Pons (tissue), 1 donor: ENCODE measurements around the gene LAMP1.
"Not testable (repeated sequence)": the region's sequence is repeated elsewhere in the genome, so short reads cannot be mapped to it uniquely, and the experiment has no call there.

Experiments used
- DNase-seq: peaks from one replicate; pipeline ENCODE4 v3.0.0-alpha.2; 2016; ENCODE audit warnings: low spot score

LAMP1 gene

GRCh38 chr13:113327766-113328471, 30.9 kb downstream of the LAMP1 start:
- no peak for DNase-seq

- no peak for DNase-seq
These were observed 31.8 kb downstream of the LAMP1 start for GRCh38 chr13:113328851-113329250.

DNA sequence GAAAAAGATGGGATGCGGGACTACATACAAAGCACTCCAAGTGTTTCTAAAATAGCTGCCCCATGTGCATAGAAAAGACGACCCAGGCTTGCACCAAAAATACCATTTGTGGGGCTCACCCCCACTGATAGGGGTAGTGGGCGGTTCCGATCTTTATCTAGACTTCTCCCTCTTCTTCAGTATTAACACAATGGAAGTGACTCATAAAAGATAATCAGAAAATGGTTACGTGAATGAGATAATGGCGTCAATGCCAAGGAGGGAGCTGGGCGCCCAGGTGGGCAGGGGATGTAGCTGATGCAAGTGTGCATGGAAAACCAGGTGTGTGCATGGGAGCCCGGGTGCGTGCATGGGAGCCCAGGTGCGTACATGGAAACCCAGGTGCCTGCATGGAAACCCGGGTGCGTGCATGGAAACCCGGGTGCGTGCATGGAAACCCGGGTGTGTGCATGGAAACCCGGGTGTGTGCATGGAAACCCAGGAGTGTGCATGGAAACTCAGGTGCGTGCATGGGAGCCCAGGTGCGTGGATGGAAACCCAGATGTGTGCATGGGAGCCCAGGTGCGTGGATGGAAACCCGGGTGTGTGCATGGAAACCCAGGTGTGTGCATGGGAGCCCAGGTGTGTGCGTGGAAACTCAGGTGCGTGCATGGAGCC, 32.7 kb downstream of the LAMP1 start:
- DNase-seq, result no peak

DNA sequence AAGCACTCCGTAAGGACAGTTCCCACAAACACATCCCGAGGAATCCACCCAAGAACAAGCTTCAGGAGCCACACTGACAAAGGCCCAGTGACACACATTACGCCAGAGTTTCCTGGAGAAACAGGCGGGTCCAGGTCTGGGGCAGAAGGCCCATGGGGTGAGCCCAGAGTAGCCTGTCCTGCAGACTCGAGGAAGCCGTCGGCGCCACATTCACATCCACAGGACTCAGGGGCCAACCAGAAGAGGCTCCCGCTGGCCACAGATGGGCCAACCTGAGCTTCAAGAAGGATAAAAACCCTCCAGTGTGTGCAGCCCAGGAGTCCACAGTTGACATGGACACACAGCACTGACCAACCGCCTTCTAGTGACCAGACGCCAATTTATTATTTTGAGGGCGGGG, 35.6 kb downstream of the LAMP1 start:
- no peak for DNase-seq

DNA sequence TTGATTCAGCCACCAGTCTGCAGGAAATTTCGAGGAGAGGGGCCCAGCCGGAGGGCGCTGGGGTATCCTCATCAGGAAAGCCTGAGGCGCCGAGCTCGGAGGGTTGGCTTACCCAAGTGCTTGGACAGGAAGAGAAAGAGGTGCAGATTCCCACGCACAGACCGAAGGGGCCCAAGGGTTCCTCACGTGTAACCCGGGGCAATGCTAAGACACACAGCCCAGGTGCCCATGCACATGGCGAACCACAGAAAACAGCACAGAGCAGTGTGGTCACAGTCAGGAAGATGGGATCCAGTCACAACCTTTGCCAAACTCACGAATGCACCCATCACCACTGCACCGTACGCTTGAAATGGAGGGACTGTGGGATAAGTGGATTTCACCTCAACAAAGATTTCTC, 36.0 kb downstream of the LAMP1 start:
- no peak for DNase-seq

DNA sequence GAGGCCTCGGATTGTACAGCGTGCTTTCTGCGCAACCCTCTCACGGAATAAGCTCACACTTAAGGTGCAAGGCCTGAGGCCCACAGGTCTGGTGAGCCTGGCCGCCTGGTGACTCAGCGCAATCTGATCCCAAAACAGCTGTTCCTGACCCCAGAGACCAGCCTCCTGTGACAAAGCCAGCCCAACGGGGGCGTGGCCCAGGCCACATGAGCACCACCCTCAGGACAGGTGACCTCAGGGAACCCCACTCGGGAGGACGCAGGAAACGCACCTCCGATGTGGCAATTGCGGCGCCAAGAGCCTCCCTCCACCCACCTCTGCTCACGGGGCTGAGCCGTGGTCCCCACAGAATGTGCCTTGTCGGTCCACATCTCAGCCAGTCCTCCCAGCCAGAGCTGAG, 40.5 kb downstream of the LAMP1 start:
- DNase-seq, result no peak

DNA sequence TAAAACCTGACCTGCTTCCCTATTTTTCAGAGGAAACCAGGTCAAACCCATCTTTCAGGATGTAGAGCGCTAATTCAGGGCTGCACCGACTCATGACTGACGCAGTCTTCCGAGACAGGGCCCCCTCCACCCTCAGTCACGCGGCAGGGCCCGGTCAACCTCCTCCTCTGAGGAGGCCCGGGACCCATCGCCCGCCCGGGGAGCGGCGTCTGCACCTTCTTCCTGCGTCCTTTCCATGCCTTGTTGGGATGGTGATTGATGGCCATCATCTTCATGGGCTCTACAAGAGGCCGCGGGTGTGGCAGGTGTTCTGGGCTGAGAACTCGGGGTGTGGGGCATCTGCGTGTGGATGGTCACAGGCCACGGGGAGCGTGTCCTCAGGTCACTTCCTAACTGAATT, 40.9 kb downstream of the LAMP1 start:
- no peak for DNase-seq

GRCh38 chr13:113338451-113338850, 41.4 kb downstream of the LAMP1 start:
- no peak for DNase-seq

GRCh38 chr13:113342820-113343691, 46.0 kb downstream of the LAMP1 start:
- DNase-seq, result no peak

- no peak for DNase-seq
These were observed 46.6 kb downstream of the LAMP1 start for GRCh38 chr13:113343692-113343968.

DNA sequence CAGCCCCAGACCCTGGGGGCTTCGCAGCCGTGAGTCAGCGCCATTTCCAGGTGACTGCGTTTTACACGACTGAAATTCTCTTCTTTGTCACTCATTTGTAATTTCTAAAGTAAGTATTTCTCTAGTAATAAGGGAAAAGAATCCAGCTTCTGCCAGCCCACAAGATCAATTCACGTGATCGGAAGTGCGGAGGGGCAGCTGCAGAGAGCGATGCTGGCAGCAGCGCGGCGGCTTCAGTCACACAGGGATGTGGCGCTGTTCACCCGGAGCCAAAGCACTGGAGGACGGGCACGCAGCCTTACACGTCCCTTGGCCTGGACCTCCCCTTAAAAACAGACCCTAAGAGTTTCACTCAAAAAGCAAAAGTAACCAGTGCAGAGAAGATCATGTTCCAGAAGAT, 48.4 kb downstream of the LAMP1 start:
- DNase-seq, result no peak

DNA sequence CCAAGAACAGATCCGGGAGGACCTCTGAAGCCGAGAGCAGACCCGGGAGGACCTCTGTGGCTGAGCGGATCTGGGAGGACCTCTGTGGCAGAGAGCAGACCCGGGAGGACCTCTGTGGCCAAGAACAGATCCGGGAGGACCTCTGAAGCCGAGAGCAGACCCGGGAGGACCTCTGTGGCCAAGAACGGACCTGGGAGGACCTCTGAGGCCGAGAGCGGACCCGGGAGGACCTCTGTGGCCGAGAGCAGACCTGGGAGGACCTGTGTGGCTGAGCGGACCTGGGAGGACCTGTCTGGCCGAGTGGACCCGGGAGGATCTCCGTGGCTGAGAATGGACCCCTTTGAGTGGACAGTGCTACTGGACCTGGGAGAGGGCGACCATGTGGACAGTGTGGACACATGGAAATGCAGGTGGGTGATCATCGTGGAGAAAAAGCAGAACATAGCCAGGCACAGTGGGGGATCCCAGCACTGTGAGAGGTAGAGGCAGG, 50.7 kb downstream of the LAMP1 start:
- DNase-seq, result not testable (repeated sequence)

DNA sequence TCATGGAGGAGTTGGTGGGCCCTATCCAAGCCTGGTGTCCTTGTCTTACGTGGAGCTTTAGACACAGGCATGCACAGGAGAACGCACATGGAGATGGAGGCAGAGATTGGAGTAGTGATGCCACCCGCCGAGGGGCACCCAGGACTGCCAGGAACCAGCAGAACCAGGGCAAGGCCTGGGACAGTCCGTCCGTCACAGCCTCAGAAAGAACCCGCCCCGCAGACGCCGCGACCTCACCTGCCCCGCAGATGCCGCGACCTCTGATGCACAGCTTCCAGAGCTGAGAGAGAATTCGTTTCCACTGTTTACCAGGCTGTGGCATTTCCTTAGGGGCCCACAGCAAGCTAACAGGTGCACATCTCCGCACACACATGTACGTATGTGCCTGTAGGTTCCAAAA, 51.6 kb downstream of the LAMP1 start:
- DNase-seq, result no peak

DNA sequence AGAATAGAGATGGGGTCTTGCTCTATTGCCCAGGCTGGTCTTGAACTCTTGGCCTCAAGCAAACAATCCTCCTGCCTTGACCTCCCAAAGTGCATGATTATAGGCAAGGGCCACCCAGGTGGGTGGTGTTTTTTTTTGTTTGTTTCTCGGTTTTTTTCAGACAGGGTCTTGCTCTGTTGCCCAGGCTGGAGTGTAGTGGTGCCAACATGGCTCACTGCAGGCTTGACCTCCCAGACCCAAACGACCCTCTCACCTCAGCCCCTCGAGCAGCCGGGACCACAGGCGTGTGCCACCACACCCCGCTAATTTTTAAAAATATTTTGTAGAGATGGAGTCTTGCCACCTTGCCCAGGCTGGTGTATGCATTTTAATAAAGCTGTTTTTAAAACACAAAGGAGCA, 52.0 kb downstream of the LAMP1 start:
- no peak for DNase-seq

DNA sequence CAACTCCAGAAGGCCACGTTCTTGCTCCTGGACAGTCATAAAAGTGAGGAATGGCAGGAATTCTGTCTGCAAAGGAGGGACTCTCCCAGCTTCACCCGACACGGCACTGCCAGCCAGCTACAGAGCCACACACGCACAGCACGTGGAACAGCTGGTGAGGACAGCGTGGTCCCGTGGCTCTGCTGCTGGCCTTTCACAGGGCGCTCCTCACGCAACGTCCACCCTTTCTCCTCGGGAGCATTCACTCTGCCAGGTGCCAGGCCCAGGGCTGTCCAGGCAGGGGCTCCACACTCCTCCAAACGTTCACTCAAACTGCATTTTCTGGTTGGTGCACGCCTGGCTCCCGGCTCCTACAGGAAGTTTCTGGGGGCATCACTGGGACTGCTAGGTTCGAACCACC, 52.5 kb downstream of the LAMP1 start:
- DNase-seq, result no peak

DNA sequence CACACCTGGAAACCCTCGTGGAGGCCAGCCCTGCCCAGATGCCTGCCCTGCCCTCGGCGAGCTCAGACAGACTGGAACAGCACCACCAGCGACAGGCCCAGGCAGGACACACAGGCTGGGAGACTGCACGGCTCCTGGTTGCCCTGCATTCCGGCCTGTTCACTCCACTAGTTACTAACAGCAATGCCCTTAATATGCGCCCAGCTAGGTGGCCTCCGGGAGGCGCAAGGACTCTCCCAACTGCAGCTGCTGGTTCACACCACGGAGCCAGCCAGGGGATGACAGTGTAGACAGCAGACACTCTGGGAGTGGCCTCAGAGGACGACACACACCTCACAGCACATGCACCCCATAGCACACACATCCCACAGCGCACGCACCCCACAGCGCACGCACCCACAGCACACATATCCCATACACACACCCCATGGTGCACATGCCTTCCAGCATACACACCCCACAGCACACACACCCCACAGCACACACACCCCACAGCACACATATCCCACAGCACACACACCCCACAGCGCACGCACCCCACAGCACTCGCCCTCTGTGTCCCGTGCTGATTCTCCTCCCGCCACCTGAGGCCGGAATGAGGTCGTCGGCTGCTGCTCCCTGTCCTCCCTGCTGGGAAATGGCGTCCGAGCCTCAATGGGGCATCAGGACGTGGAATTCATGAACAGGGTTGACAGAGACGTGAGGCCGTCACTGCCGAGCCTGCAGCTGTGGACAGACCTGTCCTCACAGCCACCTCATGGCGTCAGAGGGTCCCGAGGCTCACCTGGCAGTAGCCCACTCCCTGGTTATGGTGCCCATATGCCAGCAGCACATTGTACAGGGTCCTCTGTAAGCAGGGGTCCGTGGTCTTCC, 53.3 kb downstream of the LAMP1 start:
- DNase-seq, result no peak

- DNase-seq, result no peak
These were observed 53.9 kb downstream of the LAMP1 start for GRCh38 chr13:113350938-113351335.

DNA sequence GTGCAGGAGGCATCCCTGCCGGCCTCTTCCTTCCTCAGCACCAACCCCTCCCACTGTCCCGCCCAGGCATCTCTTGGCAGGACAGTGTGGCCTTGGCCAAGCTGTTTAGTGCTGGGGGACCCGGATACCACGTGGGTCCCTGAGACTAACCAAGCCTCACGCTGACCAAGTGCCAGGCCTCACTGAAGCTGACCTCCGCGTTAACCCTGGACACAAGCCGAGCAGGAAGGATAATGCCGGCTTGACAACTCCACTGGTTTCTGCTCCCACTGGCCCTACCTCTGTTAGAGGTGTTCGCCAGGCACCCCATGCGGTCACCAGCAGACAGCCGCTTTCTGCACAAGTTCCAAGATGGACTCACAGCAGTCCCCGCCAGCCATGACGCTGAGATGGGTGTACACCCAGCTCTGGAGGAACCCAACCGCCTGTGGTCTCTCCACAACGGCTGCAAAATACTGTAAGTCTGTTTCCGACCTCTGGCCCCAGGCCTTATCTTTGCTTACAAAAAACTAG, 54.5 kb downstream of the LAMP1 start:
- DNase-seq, result no peak

DNA sequence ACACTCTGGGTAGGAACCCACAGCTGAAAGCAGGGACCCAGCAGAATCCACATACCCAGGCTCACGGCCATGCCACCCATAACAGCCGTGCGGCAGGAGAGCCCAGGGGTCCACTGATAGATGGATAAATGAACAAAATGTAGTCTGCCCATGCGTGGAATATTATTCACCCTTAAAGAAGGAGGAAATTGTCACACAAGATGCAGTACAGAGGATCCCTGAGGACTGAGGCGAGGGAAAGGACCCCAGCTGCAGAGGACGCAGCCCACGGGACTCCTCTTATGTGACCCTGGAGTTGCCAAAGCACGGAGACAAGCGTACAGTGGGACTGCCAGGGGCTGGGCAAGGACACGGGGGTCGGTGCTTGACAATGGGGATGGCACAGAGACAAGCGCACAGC, 56.2 kb downstream of the LAMP1 start:
- DNase-seq, result no peak

DNA sequence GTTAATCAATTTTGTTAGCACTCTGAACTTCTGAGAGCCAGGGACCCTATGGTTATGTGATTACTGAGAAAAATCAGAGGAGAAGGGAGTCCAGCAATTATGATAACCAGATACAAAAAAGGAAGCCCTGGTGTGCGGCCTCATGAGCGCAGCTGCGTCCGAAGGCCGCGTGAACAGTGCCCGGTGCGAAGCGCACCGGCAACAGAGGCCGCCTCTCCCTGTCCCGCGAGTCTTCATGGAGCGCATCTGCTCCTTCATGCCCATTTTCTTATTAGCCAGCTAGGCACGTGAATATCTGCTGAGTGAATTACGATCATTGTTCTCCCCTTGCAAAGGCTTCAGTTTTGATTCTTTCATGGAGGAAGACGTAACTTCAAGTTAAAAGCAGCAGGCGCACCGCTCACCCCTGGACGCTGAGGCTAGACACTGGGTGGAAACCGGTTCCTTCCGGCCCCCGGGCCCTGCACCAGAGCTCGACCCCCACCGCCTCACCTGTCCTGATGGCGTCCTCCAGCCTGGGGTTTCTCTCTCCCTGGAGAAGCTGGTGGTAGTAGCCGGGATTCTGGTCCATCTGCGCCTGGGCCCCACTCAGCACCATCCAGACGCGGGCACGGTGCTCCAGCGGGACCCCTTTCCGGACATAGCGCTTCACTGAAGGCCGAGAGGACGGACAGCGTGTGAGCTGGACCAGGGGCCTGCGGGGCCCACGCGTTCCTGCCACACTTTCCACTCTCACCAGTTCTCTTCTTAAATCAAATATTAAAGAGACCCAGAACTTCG, 58.0 kb downstream of the LAMP1 start:
- DNase-seq, result no peak

DNA sequence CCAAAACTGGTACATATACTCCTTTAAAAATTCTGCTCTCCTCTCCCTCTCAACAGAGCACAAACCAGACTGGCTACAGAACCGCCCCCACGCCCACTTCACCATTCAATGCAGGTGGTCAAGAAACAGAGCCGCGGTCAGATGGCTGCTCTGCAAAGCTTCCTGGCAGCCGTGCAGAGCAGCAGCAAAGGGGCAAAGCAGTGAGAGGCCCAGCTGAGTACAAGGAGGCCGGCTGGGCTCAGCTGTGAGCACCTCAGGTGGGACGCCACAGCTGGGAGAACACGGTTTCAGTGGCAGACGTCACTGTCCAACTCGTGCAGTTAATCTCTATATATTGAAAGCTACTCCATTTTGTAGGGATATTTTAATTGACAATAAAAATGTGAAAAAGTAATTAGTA, 58.6 kb downstream of the LAMP1 start:
- no peak for DNase-seq
